ENCODE data around the gene ARSG. TPM values are rescaled to one million over a fixed set of nuclear protein-coding genes. Genes with fewer than 3 reads are reported as not detected.

ARSG gene
- total and polyA plus RNA-seq, 2 of the 13 experiments (the other 11 are each of a cell fraction or from before 2014, with no cell fraction given), result 3.7 to 15.2 TPM

- no peaks in the 10 kb centered on the region for H4K20me1 ChIP-seq (ENCODE audit: insufficient read depth, low read length)
- no peaks in the 10 kb centered on the region for H3K27me3 ChIP-seq (ENCODE audit: control insufficient read depth in 1 of 2, insufficient read depth in 2 of 2, low read length in 2 of 2)
- ATAC-seq, result no peak
- in situ Hi-C loops (cut with HindIII; ENCODE audit: extremely low pct_ligation_motif_present, low pct_unique_long_range_greater_than_20kb), result no loop called here
- no TSS peak for BruUV-seq (replicated peaks)
- no peaks in the 10 kb centered on the region for H3K4me1 ChIP-seq (ENCODE audit: insufficient read depth, low read length)
- no peak overlapping the region for H3K4me2 ChIP-seq (ENCODE audit: low read depth, low read length)
- TF ChIP-seq THYN1 (CRISPR knock-in tag; IDR thresholded peaks at IDR 0.05; ENCODE audit: borderline replicate concordance, low read depth), result no peak
- TF ChIP-seq ZBTB26 (CRISPR knock-in tag; IDR thresholded peaks at IDR 0.05; ENCODE audit: borderline replicate concordance), result no peak
- no peak for TF ChIP-seq DMAP1 (CRISPR knock-in tag; IDR thresholded peaks at IDR 0.05)
- no peak for TF ChIP-seq PBX2 (CRISPR knock-in tag; IDR thresholded peaks at IDR 0.05)
- no peak for TF ChIP-seq ZNF691 (CRISPR knock-in tag; IDR thresholded peaks at IDR 0.05; ENCODE audit: borderline replicate concordance, low read depth)
- TF ChIP-seq TBL1XR1 (IDR thresholded peaks at IDR 0.05; ENCODE audit: borderline replicate concordance, low read length, partially characterized antibody), result no peak
- no peak for TF ChIP-seq DDIT3 (CRISPR knock-in tag; IDR thresholded peaks at IDR 0.05)
- no peak for TF ChIP-seq SUZ12 (IDR thresholded peaks at IDR 0.05; ENCODE audit: low read depth, low read length)
- TF ChIP-seq NR2C2 (CRISPR knock-in tag; IDR thresholded peaks at IDR 0.05; ENCODE audit: borderline replicate concordance), result no peak
- no peak for TF ChIP-seq GABPB1 (CRISPR knock-in tag; IDR thresholded peaks at IDR 0.05)
- TF ChIP-seq XBP1 (CRISPR knock-in tag; IDR thresholded peaks at IDR 0.05), result no peak
- no peak for TF ChIP-seq IRF1 (CRISPR knock-in tag; IDR thresholded peaks at IDR 0.05; ENCODE audit: low read depth)
- no peak for TF ChIP-seq SIX4 (CRISPR knock-in tag; IDR thresholded peaks at IDR 0.05)
- no peak for TF ChIP-seq PAX8 (CRISPR knock-in tag; IDR thresholded peaks at IDR 0.05; ENCODE audit: borderline replicate concordance)
- H3K4me3 ChIP-seq (replicated peaks in 1 of 3; ENCODE audit: insufficient read depth in 1 of 3, low read depth in 2 of 3, low read length in 3 of 3), result no peak overlapping the region
- H3K9me3 ChIP-seq (ENCODE audit: low read length), result no peaks in the 10 kb centered on the region
- FAIRE-seq, result no peak
- H3K79me2 ChIP-seq (ENCODE audit: insufficient read depth, low read length), result no peaks in the 10 kb centered on the region
- no peak overlapping the region for H3K9ac ChIP-seq (ENCODE audit: insufficient read depth, low read depth, low read length)
- H3K27ac ChIP-seq (ENCODE audit: extremely low read length, insufficient read depth, low read length), result no peak overlapping the region
- ChIA-PET POLR2A (no interaction called here), CTCF (ENCODE audit: low intra/inter-chr PET ratio, low total read pairs) (no interaction called here)
- 96% methylated on average over 3 of the region's 3 CpGs for WGBS (ENCODE audit: low lambda C conversion rate)
- DNase-seq (ENCODE audit: low spot score), result no peak
- H2AFZ ChIP-seq (ENCODE audit: low read length), result no peak overlapping the region
- intact Hi-C loops (cut with micrococcal nuclease; ENCODE audit: unreplicated experiment), result no loop called here
- peaks cover 17 to 27% of the 10 kb centered on the region in 2 experiments for H3K36me3 ChIP-seq (replicated peaks in 1 of 2; ENCODE audit: control insufficient read depth in 1 of 2, insufficient read depth in 2 of 2, low read length in 2 of 2)
Observed at GRCh38 chr17:68423251-68423650, 132.0 kb downstream of the ARSG start.
